HCT116 (cell line): ENCODE measurements around the gene PEF1.

ENCODE experiments used
- CTCF ChIP-seq, 3 experiments: fragments of 200-600 bp in 1 of 3; sonication (generic) in 1 of 3; IDR thresholded peaks in 2 of 3; conservative IDR thresholded peaks in 1 of 3; 2 replicates each; pipeline ENCODE4 v1.5.1; 2012 to 2017; ENCODE audit warnings: low read depth in 2 of 3, low read length in 2 of 3, antibody characterized with exemption in 1 of 3, borderline replicate concordance in 1 of 3, control low read depth in 1 of 3, mild to moderate bottlenecking in 1 of 3, mixed read lengths in 1 of 3, mixed run types in 1 of 3, moderate library complexity in 1 of 3; ENCODE audit not compliant: insufficient read depth in 1 of 3
- EGR1 ChIP-seq: IDR thresholded peaks from 2 replicates; pipeline ENCODE4 v1.6.1; 2012; ENCODE audit warnings: low read depth
- EZH2 ChIP-seq: fragments of 200-600 bp; sonication (generic); IDR thresholded peaks from 2 replicates; pipeline ENCODE4 v1.6.1; 2017; ENCODE audit warnings: antibody characterized with exemption, mixed run types
- EZH2phosphoT487 ChIP-seq: fragments of 200-600 bp; IDR thresholded peaks from 2 replicates; pipeline ENCODE4 v1.6.1; 2018; ENCODE audit warnings: antibody characterized with exemption, borderline replicate concordance
- POLR2A ChIP-seq: IDR thresholded peaks from 2 replicates; pipeline ENCODE4 v1.7.0; 2011; ENCODE audit warnings: borderline replicate concordance; ENCODE audit not compliant: insufficient read depth, insufficient read length; ENCODE audit errors: extremely low read depth
- POLR2AphosphoS5 ChIP-seq: IDR thresholded peaks from 2 replicates; pipeline ENCODE4 v1.6.1; 2011; ENCODE audit warnings: mild to moderate bottlenecking, low read depth, low read length, moderate library complexity
- REST ChIP-seq: IDR thresholded peaks from 2 replicates; pipeline ENCODE4 v1.6.1; 2012; ENCODE audit warnings: low read depth
- SIN3A ChIP-seq: IDR thresholded peaks from 2 replicates; pipeline ENCODE4 v1.6.1; 2012; ENCODE audit warnings: low read depth
- SP1 ChIP-seq: IDR thresholded peaks from 2 replicates; pipeline ENCODE4 v1.6.1; 2012; ENCODE audit warnings: low read depth
- YY1 ChIP-seq: IDR thresholded peaks from 2 replicates; pipeline ENCODE4 v1.6.1; 2011; ENCODE audit warnings: low read length, low read depth, moderate library complexity, mild to moderate bottlenecking; ENCODE audit not compliant: insufficient replicate concordance; ENCODE audit errors: extremely low read depth
- ZNF274 ChIP-seq: fragments of 200-500 bp; sonication (Bioruptor generic); IDR thresholded peaks from 2 replicates; pipeline ENCODE4 v1.6.1; 2014; ENCODE audit warnings: mild to moderate bottlenecking, low read depth, low read length, inconsistent platforms
- TF ChIP-seq, protein P1 (sequence below): IDR thresholded peaks from 2 replicates; pipeline ENCODE4 v1.6.1; 2012
- TF ChIP-seq, protein P2 (sequence below): IDR thresholded peaks from 2 replicates; pipeline ENCODE4 v1.6.1; 2012

GRCh38 chr1:31654474-31654776, 9.7 kb upstream of the PEF1 start:
- no peak for TF ChIP-seq CTCF (IDR thresholded peaks at IDR 0.05 in 2 of 3, conservative IDR thresholded peaks at IDR 0.05 in 1 of 3; ENCODE audit: borderline replicate concordance in 1 of 3, insufficient read depth in 1 of 3, low read depth in 2 of 3, low read length in 2 of 3)
- no peak for TF ChIP-seq EGR1
- TF ChIP-seq POLR2A = no peak
- TF ChIP-seq SIN3A = no peak
- TF ChIP-seq SP1 = no peak
- TF ChIP-seq, protein P1, sequence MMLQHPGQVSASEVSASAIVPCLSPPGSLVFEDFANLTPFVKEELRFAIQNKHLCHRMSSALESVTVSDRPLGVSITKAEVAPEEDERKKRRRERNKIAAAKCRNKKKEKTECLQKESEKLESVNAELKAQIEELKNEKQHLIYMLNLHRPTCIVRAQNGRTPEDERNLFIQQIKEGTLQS = no peak
- TF ChIP-seq POLR2AphosphoS5 = no peak
- no peak for TF ChIP-seq YY1
- TF ChIP-seq EZH2 = no peak
- no peak for TF ChIP-seq EZH2phosphoT487
- TF ChIP-seq ZNF274 = no peak
- TF ChIP-seq, protein P2, sequence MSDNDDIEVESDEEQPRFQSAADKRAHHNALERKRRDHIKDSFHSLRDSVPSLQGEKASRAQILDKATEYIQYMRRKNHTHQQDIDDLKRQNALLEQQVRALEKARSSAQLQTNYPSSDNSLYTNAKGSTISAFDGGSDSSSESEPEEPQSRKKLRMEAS = no peak
- no peak for TF ChIP-seq REST
